ENCODE data around the gene KRTAP12-4.

- TF ChIP-seq, protein P1, sequence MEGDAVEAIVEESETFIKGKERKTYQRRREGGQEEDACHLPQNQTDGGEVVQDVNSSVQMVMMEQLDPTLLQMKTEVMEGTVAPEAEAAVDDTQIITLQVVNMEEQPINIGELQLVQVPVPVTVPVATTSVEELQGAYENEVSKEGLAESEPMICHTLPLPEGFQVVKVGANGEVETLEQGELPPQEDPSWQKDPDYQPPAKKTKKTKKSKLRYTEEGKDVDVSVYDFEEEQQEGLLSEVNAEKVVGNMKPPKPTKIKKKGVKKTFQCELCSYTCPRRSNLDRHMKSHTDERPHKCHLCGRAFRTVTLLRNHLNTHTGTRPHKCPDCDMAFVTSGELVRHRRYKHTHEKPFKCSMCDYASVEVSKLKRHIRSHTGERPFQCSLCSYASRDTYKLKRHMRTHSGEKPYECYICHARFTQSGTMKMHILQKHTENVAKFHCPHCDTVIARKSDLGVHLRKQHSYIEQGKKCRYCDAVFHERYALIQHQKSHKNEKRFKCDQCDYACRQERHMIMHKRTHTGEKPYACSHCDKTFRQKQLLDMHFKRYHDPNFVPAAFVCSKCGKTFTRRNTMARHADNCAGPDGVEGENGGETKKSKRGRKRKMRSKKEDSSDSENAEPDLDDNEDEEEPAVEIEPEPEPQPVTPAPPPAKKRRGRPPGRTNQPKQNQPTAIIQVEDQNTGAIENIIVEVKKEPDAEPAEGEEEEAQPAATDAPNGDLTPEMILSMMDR (IDR thresholded peaks at IDR 0.05) = no peak
- no peak for TF ChIP-seq POLR2AphosphoS5 (IDR thresholded peaks at IDR 0.05)
These were observed 45.1 kb upstream of the KRTAP12-4 start for GRCh38 chr21:44699502-44700001.
